SJCRH30 (cell line): ENCODE data around the gene RASAL3. TPM values are rescaled to one million over a fixed set of nuclear protein-coding genes. Genes with fewer than 3 reads are reported as not detected.
"Not testable (repeated sequence)": the region's sequence is repeated elsewhere in the genome, so short reads cannot be mapped to it uniquely, and the experiment has no call there.

Experiments used
- DNase-seq, 2 experiments: peaks; one replicate each; pipeline ENCODE4 v3.0.0-alpha.2; 2015 to 2020
- H3K27ac ChIP-seq: fragments of 250-450 bp; sonication (Bioruptor Pico); 2 replicates; pipeline ENCODE4 v1.5.1; 2020; ENCODE audit warnings: mild to moderate bottlenecking, moderate library complexity
- H3K27me3 ChIP-seq: fragments of 250-450 bp; sonication (Bioruptor Pico); 2 replicates; pipeline ENCODE4 v1.5.1; 2020; ENCODE audit warnings: mild to moderate bottlenecking, moderate library complexity
- H3K36me3 ChIP-seq: fragments of 250-450 bp; sonication (Bioruptor Pico); 2 replicates; pipeline ENCODE4 v1.5.1; 2020; ENCODE audit warnings: mild to moderate bottlenecking, moderate library complexity
- H3K4me1 ChIP-seq: fragments of 250-450 bp; sonication (Bioruptor Pico); 2 replicates; pipeline ENCODE4 v1.5.1; 2020; ENCODE audit warnings: mild to moderate bottlenecking, moderate library complexity
- H3K4me3 ChIP-seq: fragments of 250-450 bp; sonication (Bioruptor Pico); 2 replicates; pipeline ENCODE4 v1.5.1; 2020; ENCODE audit warnings: mild to moderate bottlenecking, moderate library complexity
- H3K9me3 ChIP-seq: fragments of 250-450 bp; sonication (Bioruptor Pico); replicated peaks from 2 replicates; pipeline ENCODE4 v1.5.1; 2020; ENCODE audit warnings: mild to moderate bottlenecking, moderate library complexity
- total RNA-seq: library from RNA; depleted of rRNA; stranded (reverse); fragments of >200 nt; shearing (Covaris generic); gene quantifications from 2 replicates; pipeline ENCODE4 v1.2.3, GENCODE V29; 2014

The RASAL3 gene
- total RNA-seq, 1 experiment from 2014 or later, result 0.12 TPM

DNA sequence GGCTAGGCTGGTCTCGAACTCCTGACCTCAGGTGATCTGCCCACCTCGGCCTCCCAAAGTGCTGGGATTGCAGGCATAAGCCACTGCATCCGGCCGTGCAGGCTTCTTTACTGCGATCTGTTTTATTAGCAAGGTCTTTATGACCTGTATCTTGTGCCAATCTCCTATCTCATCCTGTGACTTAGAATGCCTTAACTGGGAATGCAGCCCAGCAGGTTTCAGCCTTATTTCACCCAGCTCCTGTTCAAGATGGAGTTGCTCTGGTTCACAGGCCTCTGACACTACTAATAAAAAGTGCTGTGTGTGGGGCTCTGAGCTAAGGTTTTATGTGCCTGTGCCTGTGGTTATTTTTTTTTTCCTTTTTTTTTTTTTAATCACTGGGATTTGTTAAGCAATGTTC, 21.4 kb upstream of the RASAL3 start:
- not testable (repeated sequence) for H3K9me3 ChIP-seq, H3K4me1 ChIP-seq, H3K4me3 ChIP-seq, DNase-seq, H3K27ac ChIP-seq, H3K36me3 ChIP-seq, H3K27me3 ChIP-seq

DNA sequence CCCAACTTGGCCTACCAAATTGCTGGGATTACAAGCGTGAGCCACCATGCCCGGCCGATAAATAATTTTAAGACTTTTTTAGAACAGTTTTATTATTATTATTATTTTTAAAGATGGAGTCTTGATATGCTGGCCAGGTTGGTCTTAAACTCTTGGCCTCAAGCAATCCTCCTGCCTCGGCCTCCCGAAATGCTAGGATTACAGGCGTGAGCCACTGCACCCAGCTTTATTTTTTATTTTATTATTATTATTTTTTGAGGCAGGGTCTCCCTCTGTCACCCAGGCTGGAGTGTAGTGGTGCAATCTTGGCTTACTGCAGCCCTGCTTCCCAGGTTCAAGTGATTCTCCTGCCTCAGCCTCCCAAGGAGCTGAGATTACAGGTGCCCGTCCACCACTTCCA, 16.7 kb upstream of the RASAL3 start:
- not testable (repeated sequence) for H3K36me3 ChIP-seq, H3K4me1 ChIP-seq, DNase-seq, H3K4me3 ChIP-seq, H3K27me3 ChIP-seq, H3K9me3 ChIP-seq, H3K27ac ChIP-seq

DNA sequence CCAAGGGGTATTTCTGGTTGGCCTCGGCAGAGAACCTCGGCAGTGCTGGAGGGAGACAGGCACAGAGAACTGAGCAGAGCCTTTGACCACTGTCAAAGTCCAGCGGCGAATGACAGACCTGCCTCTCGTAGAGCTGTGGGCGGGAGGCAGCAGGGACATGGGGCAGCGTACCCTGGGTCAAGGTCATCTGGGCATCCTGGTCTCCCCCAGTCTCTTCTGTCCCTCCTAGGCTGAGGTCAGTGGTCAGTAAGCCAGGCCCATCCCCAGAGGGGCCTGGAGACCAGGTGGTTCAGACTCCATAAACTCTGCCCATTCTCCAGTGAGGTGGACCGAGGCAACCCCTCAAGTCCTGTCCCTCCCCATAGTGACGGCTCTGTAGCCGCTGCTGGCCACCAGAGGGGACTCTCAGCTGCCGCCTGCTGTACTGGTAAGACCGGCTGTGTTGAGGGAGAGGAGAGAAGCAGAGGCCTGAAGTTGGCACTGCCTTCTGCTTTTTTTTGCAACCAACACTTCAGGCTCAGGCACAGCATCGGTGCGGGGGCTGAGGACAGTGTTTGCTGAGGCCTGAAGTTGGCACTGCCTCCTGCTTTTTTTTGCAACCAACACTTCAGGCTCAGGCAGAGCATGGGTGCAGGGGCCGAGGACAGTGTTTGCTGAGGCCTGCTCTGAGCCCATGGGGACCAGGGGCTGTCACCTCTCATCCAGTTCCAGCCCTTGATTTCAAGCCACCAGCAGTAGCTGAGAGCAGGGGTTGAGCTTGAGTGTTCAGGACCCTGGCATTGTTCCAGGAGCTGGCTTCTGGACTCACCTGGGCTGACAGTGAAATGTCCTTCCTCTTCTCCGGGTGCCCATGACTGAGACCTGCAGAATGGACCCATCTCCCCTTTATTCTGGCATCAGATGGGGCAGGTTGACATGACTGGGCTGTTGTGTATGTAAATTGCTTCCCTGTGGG, 15.3 kb upstream of the RASAL3 start, which contains the start of gene PGLYRP2:
Gene PGLYRP2, minus strand, starts transcription at position 111 of the 955 bp plus-strand sequence. CDS start 130 bp downstream, outside the sequence.
- H3K36me3 ChIP-seq, result no peaks in the 10 kb centered on the region
- no peaks in the 10 kb centered on the region for H3K4me1 ChIP-seq
- no peak within 1 kb of the TSS for H3K4me3 ChIP-seq
- peaks cover 5% of the 10 kb centered on the region; the same call in 1 of the 2 replicates for H3K27me3 ChIP-seq
- no peak within 1 kb of the TSS for H3K27ac ChIP-seq
- H3K9me3 ChIP-seq, result no peaks in the 10 kb centered on the region
- no peak for DNase-seq

DNA sequence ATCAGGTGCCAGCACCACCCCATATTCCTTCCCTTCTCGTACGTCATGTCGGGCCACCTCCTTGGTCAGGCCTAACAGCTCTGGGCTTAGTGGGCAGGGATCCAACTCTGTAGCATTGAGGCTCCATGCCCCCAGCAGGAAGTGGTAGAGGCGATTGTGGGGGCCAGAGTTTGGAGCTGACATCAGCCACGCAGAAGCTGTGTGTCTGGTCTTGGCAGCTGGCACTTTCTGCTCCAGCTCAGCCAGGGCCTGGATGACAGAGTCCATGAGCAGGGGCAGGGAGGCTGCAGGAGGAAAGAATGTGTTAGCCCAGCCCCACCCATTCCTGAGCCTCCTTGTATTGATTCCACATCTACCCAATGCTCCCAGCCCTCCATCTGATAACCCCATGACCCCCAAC, 12.0 kb upstream of the RASAL3 start:
- Histone ChIP-seq H3K36me3 (no peaks in the 10 kb centered on the region), H3K4me1 (no peaks in the 10 kb centered on the region), H3K27me3 (peaks cover 5% of the 10 kb centered on the region; the same call in 1 of the 2 replicates), H3K9me3 (no peaks in the 10 kb centered on the region), H3K27ac (no peak overlapping the region), H3K4me3 (no peak overlapping the region)
- no peak for DNase-seq

DNA sequence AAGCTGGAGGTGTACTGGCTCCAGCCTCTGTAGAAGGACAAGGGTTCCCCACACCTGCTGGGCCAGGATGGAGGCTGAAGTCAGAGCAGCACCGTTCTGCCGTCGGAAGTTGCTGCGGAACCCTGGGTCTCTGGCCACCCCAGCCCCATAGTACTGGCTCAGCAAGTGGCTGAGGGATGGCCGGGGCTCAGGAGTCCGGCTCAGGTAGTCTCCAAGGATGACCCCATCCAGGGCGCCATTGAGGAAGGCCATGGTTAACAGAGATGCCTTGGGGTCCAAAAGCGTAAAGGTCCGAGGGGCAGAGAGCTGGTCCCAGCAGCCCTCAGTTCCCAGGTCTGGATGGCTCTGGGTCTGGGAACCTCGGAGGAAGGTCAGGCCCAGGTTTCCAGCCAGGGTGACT, 11.3 kb upstream of the RASAL3 start:
- no peak for DNase-seq
- Histone ChIP-seq H3K27me3 (peaks cover 5% of the 10 kb centered on the region; the same call in 1 of the 2 replicates), H3K27ac (no peak overlapping the region), H3K9me3 (no peaks in the 10 kb centered on the region), H3K36me3 (no peaks in the 10 kb centered on the region), H3K4me1 (no peaks in the 10 kb centered on the region), H3K4me3 (no peak overlapping the region)

DNA sequence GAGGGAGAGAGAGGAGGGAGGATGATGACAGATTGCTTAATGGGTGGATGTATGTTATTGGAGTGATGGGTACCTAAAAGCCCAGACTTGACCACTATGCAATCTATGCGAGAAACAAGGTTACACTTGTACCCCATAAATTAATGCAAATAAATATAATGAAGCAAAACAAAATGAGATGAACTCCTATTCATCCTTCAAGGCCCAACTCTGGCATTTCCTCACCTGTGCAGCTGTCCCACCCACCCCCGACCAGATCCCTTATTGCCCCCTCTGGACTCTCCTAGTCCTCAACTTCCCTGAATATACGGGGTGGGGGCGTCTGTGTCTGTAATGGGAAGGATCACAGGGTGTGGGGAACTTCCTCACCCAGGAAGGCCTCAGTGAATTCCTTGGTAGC, 10.8 kb upstream of the RASAL3 start:
- Histone ChIP-seq H3K4me1 (no peaks in the 10 kb centered on the region), H3K27ac (no peak overlapping the region), H3K9me3 (no peaks in the 10 kb centered on the region), H3K4me3 (no peak overlapping the region), H3K27me3 (peaks cover 5% of the 10 kb centered on the region; the same call in 1 of the 2 replicates), H3K36me3 (no peaks in the 10 kb centered on the region)
- no peak for DNase-seq

DNA sequence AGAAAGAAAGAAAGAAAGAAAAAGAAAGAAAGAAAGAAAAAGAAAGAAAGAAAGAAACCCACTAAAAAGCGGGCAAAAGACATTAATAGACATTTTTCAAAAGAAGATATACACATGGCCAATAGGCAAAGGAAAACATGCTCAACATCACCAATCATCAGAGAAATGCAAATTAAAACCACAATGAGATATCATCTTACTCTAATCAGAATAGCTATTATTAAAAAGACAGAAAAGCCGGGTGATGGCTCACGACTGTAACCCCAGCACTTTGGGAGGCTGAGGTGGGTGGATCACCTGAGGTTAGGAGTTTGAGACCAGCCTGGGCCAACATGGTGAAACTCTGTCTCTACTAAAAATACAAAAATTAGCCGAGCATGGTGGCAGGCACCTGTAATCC, 9.5 kb upstream of the RASAL3 start:
- not testable (repeated sequence) for H3K27me3 ChIP-seq, DNase-seq, H3K36me3 ChIP-seq, H3K27ac ChIP-seq, H3K4me1 ChIP-seq, H3K9me3 ChIP-seq, H3K4me3 ChIP-seq

DNA sequence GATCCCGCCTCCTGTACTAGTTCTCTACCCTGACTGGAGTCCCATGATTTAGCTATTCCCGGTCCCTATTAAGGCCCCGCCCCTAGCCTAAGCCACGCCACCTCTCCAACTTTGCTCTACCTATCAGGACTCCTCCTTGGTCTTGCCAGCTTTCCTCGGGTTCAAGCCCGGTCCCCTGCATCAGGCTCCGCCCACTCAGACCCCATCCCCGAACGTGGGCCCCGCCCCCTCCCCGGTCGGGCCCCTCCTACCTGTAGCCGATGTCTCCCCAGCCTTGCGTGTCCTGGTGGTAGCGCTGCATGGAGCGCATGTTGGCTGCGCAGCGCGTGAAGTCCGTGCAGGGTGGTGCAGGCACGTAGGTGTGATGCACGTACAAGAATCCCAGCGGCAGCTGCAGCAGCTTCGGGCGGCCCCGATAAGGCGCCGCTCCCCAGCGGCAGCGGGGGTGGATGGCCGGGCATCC, 7.3 kb upstream of the RASAL3 start:
- H3K27me3 ChIP-seq, result no peaks in the 10 kb centered on the region
- H3K27ac ChIP-seq, result no peak overlapping the region
- H3K4me1 ChIP-seq, result peaks cover 4% of the 10 kb centered on the region; the same call in 1 of the 2 replicates
- no peak for DNase-seq
- no peaks in the 10 kb centered on the region for H3K9me3 ChIP-seq
- H3K36me3 ChIP-seq, result no peaks in the 10 kb centered on the region
- no peak overlapping the region for H3K4me3 ChIP-seq

DNA sequence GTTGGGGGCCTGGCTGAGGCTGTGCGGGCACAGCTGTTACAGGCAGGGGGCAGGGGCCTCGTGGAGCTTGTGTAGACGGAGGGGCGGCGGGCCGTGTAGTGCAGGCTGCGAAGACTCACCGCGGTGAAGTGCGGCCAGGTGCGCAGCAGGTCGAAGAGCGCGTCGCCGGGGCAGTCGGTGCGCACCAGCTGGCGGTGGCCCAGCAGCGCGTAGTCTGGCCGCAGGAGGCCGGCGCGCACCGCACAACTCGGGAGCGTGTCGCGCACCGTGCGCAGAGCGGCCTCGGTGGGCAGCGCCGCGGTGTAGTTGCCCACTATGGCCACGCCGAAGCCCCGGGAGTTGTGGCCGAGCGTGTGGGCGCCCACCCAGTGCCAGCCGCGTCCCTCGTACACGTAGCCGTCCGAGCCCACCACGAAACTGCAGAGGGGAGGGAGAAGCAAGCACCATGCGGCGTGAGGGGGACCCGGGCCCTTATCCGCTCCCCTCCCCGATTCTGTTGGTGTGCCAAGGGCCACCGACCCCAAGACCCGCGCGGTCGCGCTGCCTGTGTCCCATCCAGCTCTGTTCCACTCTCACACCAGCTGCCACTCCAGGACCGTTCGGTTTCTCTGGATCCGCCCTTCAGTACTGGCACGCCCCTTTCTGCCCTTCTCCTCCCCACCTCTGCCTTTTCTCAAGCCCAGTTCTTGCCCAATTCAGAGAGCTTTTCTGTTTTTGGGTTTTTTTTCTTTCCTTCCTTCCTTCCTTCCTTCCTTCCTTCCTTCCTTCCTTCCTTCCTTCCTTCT, 5.4 kb upstream of the RASAL3 start:
- H3K36me3 ChIP-seq, result no peaks in the 10 kb centered on the region
- no peak for DNase-seq
- no peaks in the 10 kb centered on the region for H3K27me3 ChIP-seq
- no peak overlapping the region for H3K4me3 ChIP-seq
- H3K9me3 ChIP-seq, result no peaks in the 10 kb centered on the region
- no peak overlapping the region for H3K27ac ChIP-seq
- peaks cover 4% of the 10 kb centered on the region; the same call in 1 of the 2 replicates for H3K4me1 ChIP-seq

DNA sequence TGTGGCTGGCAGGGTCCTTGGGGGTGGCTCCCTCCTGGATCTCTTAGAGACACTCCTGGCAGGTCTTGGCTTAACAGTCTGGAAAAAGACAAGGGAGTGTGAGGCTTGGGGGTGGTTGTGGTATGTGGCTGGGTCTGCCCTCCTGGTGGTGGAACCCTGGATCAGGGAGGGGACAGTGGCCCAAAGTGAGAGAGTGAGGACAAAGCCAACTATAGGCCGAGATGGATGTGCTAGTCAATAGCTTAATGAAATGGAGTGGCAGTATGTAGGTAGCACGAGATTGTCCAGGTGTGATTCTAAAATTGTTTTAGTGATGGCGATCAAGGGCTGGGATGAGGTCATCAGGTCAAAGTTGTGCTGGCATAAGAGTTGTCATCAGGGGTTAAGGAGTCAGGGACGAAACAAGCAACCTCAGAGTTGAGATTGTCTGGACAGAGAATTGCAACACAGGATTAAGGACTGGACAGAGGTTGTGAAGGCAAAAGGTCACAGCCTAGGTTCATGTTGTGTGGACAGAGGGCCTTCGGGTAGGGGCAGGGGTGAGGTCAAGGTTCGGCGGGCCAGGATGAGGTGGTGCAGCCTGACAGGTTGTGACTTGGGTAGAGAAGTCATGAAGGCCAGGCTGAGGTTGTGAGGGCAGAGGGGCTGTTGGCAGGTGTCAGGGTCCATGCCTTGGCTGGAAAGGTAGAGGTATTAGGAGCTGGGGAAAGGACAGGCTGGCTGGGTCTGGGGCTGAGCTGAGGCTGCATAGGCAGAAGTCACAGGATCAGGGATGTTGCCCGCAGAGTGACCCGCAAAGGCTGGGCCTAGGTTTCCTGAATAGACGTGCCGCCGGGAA, 4.5 kb upstream of the RASAL3 start:
- no peak for DNase-seq
- Histone ChIP-seq H3K4me3 (no peak overlapping the region), H3K4me1 (peaks cover 4% of the 10 kb centered on the region; the same call in 1 of the 2 replicates), H3K27me3 (no peaks in the 10 kb centered on the region), H3K36me3 (no peaks in the 10 kb centered on the region), H3K27ac (no peak overlapping the region), H3K9me3 (no peaks in the 10 kb centered on the region)

DNA sequence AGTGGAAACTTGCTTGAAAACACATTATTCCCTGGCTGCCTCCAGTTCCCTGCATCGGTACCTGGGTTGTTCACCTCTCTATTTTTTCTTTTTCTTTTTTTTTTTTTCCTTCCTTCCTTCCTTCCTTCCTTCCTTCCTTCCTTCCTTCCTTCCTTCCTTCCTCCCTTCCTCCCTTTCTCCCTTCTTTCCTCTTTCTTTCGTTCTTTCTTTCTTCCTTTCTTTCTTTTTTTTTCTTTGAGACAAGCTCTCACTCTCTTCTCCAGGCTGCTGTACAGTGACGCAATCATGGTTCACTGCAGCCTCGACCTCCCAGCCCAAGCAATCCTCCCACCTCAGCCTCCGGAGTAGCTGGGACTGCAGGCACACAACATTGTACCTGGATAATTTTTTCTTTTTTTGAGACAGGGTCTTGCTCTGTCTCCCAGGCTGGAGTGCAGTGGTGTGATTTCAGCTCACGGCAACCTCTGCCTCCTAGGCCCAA, 3.4 kb upstream of the RASAL3 start:
- Histone ChIP-seq H3K27ac (no peak overlapping the region), H3K4me1 (peaks cover 4% of the 10 kb centered on the region; the same call in 1 of the 2 replicates), H3K36me3 (no peaks in the 10 kb centered on the region), H3K9me3 (no peaks in the 10 kb centered on the region), H3K4me3 (no peak overlapping the region), H3K27me3 (no peaks in the 10 kb centered on the region)
- DNase-seq, result no peak

DNA sequence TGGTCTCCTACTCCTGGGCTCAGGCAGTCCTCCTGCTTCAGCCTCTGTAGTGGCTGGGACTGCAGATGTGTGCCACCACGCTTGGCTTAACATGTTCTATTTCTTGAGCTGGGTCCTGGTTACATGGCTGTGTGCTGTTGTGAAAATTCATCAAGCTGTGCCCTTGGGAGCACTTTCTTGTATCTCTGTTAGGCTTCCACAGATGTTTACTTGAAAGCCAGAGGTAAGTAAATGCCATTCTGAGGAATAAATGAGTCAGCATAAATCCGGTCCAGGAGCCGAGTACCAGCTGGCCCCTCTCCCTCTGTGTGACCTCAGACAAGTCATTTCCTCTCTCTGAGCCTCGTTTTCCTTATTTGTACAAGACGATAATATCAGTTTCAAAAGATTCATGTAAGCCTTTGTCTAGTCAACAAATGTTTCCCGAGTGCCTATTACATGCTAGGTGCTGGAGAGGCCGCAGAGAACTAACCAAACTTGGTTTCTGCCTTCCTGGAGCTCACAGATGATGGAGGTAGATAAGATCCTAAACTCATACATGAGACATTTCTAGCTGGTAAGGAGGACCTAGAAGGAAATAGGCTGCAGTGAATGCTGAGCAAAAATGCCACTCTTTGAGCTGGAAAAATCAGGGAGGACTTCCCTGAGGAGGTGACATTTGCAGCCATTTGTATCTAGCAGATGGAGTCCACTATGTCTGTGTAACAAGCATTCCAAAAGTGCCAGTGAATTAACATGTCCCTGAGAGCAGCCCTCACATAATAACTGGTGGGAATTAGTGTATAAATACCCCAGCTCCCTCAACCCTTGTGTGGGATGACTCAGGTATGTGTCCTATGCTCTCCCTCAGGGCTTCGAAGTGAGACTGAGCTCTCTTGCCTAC, 2.7 kb upstream of the RASAL3 start:
- Histone ChIP-seq H3K27me3 (no peaks in the 10 kb centered on the region), H3K4me1 (peaks cover 4% of the 10 kb centered on the region; the same call in 1 of the 2 replicates), H3K4me3 (no peak overlapping the region), H3K36me3 (no peaks in the 10 kb centered on the region), H3K27ac (no peak overlapping the region), H3K9me3 (no peaks in the 10 kb centered on the region)
- no peak for DNase-seq

DNA sequence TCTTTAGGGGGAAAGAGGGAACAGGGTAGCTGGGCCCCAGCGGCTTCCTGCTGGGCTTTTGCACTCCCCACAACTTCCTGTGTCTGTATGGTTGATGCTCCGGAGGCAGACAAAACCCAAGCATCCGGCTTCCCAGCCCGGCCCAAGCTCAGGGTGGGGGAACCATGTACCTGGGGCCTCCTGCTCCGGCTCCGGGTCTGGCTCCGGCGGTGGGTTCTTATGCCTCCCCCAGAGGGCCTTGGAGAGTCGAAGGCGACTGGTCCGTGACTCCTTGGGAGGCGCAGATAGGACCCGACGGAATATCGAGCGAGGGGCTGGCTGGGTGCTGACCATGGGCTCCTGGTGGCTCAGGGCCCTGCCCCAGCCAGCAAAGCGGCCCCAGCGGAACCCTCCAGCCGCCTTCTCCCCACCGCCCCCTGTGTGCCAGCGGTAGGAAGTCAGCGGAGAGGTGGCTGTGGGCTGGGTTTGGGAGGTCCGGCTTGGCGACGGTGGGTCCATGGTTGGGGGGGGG, 428 bp downstream of the RASAL3 start:
- Histone ChIP-seq H3K36me3 (no peaks in the 10 kb centered on the region), H3K4me3 (no peak overlapping the region), H3K27me3 (0 out of 2 replicates have a peak, but pooled peaks cover 5% of the 10 kb centered on the region), H3K4me1 (peaks cover 4% of the 10 kb centered on the region; the same call in 1 of the 2 replicates), H3K27ac (no peak overlapping the region), H3K9me3 (no peaks in the 10 kb centered on the region)
- DNase-seq, result no peak
